Stimulated activated CD4-positive, alpha-beta T cell treated with anti-CD3 and anti-CD28 coated beads, Interleukin-1b, Interleukin-23, amount 100 ng/mL, for 48 hours (primary cell): ENCODE results near the gene UNC79.

ENCODE experiments used
- DNase-seq: peaks from one replicate; pipeline ENCODE4 v3.0.0-alpha.2; 2020

UNC79 gene

GRCh38 chr14:93549595-93549994 is 118.9 kb downstream of the UNC79 start:
- no peak for DNase-seq

- DNase-seq, result no peak
Observed at GRCh38 chr14:93564918-93565317, 134.2 kb downstream of the UNC79 start.

GRCh38 chr14:93566065-93566693 is 135.4 kb downstream of the UNC79 start:
- DNase-seq, result no peak

- no peak for DNase-seq
Observed at GRCh38 chr14:93571275-93571674, 140.5 kb downstream of the UNC79 start.

GRCh38 chr14:93579178-93579577 is 148.4 kb downstream of the UNC79 start:
- no peak for DNase-seq

- DNase-seq, result no peak
Observed at GRCh38 chr14:93582516-93582915, 151.8 kb downstream of the UNC79 start.

- no peak for DNase-seq
Observed at GRCh38 chr14:93587330-93587729, 156.6 kb downstream of the UNC79 start.

- DNase-seq, result no peak
Observed at GRCh38 chr14:93591506-93591905, 160.8 kb downstream of the UNC79 start.

GRCh38 chr14:93592786-93593185 is 162.0 kb downstream of the UNC79 start:
- no peak for DNase-seq

- no peak for DNase-seq
Observed at GRCh38 chr14:93606091-93606490, 175.4 kb downstream of the UNC79 start.

- DNase-seq, result peak; percentile 3
Observed at GRCh38 chr14:93619176-93619793, 188.5 kb downstream of the UNC79 start.

GRCh38 chr14:93628048-93628447 is 197.3 kb downstream of the UNC79 start:
- DNase-seq, result no peak

GRCh38 chr14:93629643-93630042 is 198.9 kb downstream of the UNC79 start:
- no peak for DNase-seq

- DNase-seq, result no peak
Observed at GRCh38 chr14:93638790-93639189, 208.1 kb downstream of the UNC79 start.

- DNase-seq, result no peak
Observed at GRCh38 chr14:93643127-93643526, 212.4 kb downstream of the UNC79 start.

GRCh38 chr14:93643676-93644075 is 212.9 kb downstream of the UNC79 start:
- no peak for DNase-seq

- no peak for DNase-seq
Observed at GRCh38 chr14:93645200-93645599, 214.5 kb downstream of the UNC79 start.

GRCh38 chr14:93648440-93649168 is 217.9 kb downstream of the UNC79 start:
- peak; percentile 48 for DNase-seq

- DNase-seq, result no peak
Observed at GRCh38 chr14:93654599-93654998, 223.9 kb downstream of the UNC79 start.

GRCh38 chr14:93655078-93655750 is 224.5 kb downstream of the UNC79 start:
- no peak for DNase-seq

GRCh38 chr14:93657875-93658274 is 227.1 kb downstream of the UNC79 start:
- DNase-seq, result no peak

GRCh38 chr14:93663317-93663716 is 232.6 kb downstream of the UNC79 start:
- no peak for DNase-seq

- no peak for DNase-seq
Observed at GRCh38 chr14:93665169-93665568, 234.4 kb downstream of the UNC79 start.

- DNase-seq, result no peak
Observed at GRCh38 chr14:93669632-93670031, 238.9 kb downstream of the UNC79 start.
